ENCODE measurements around the gene FOSL1. TPM values are rescaled to one million over a fixed set of nuclear protein-coding genes. Genes with fewer than 3 reads are reported as not detected.

FOSL1 gene
- total RNA-seq, 1 experiment from 2014 or later: 20.5 TPM

DNA sequence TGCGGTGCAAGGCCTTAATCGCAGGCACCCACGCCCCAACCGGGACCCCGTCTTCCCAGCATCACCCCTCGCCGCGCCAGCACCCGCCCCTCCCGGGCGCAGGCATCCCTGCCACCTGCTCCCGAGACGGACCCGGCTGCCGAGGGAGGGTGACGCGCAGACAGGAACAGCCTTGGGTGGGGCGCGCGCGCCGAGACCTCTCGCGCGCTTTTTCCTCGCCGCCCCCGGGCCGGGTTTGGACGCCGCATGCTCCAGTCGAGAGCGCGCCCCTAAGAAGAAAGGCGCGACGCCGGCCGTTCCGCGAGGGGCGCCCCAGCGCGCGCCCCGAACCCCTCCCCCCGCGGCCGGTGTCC, 42.7 kb downstream of the FOSL1 start (continued):
- TF ChIP-seq, protein P1, sequence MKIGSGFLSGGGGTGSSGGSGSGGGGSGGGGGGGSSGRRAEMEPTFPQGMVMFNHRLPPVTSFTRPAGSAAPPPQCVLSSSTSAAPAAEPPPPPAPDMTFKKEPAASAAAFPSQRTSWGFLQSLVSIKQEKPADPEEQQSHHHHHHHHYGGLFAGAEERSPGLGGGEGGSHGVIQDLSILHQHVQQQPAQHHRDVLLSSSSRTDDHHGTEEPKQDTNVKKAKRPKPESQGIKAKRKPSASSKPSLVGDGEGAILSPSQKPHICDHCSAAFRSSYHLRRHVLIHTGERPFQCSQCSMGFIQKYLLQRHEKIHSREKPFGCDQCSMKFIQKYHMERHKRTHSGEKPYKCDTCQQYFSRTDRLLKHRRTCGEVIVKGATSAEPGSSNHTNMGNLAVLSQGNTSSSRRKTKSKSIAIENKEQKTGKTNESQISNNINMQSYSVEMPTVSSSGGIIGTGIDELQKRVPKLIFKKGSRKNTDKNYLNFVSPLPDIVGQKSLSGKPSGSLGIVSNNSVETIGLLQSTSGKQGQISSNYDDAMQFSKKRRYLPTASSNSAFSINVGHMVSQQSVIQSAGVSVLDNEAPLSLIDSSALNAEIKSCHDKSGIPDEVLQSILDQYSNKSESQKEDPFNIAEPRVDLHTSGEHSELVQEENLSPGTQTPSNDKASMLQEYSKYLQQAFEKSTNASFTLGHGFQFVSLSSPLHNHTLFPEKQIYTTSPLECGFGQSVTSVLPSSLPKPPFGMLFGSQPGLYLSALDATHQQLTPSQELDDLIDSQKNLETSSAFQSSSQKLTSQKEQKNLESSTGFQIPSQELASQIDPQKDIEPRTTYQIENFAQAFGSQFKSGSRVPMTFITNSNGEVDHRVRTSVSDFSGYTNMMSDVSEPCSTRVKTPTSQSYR (CRISPR knock-in tag; IDR thresholded peaks at IDR 0.05): 0 out of 2 replicates have a peak, but pooled peaks have one; percentile 38
- TF ChIP-seq, protein P2, sequence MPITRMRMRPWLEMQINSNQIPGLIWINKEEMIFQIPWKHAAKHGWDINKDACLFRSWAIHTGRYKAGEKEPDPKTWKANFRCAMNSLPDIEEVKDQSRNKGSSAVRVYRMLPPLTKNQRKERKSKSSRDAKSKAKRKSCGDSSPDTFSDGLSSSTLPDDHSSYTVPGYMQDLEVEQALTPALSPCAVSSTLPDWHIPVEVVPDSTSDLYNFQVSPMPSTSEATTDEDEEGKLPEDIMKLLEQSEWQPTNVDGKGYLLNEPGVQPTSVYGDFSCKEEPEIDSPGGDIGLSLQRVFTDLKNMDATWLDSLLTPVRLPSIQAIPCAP (CRISPR knock-in tag; IDR thresholded peaks at IDR 0.05): 0 out of 2 replicates have a peak, but pooled peaks have one; percentile 1
- TF ChIP-seq NR3C1 (CRISPR knock-in tag; conservative IDR thresholded peaks at IDR 0.05; ENCODE audit: low read depth): 0 out of 2 replicates have a peak, but pooled peaks have one; percentile 69
- TF ChIP-seq TEAD4 (CRISPR knock-in tag; IDR thresholded peaks at IDR 0.05): 0 out of 2 replicates have a peak, but pooled peaks have one; percentile 32
- 0 out of 2 replicates have a peak, but pooled peaks have one; percentile 19 for TF ChIP-seq EMX1 (CRISPR knock-in tag; IDR thresholded peaks at IDR 0.05)
- TF ChIP-seq CBFB (CRISPR knock-in tag; IDR thresholded peaks at IDR 0.05; ENCODE audit: low read depth): 0 out of 2 replicates have a peak, but pooled peaks have one; percentile 17

DNA sequence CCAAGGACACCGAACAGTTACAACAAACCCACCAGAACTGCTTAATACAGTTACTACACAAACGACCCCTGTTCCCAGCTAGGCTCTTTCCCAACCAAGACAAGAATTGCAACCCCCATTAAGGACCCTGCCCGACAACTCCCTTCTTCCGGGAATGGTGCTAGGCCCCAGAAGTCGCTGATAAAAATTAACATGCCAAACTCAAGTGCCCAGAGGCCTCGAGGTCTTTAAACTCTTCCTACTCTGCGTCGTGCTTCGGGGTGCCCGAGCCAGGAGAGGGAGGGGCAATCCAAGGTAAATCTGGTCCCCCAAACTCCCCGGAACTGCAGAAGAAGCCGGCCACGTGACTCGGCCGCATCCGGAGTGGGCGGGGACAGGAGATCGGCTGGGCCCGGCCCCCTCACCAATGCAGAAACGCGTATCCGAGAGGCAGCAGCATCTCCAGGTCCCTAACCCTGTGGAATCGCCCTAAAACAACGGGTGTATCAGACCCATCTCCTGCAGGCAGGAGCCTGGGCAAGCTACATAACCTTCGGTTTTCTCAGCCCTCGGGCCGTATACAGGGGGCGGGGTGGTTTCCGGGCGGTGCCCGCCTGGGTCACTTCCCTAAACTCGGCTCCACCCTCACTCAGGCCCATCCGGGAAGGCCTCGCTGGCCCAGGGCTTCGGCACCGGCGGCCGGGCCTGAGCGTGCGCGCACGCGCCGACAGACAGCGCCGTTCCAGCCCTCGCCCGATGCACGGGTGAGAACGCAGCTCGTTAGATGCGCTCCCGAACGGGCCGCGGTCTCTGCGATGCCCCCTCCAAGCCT, 43.3 kb downstream of the FOSL1 start:
- ATAC-seq (no peak), DNase-seq (ENCODE audit: low spot score) (peak; percentile 76)
- CTCF ChIA-PET: interaction anchor here (3.6 to 16.6 kb wide), 2 partner anchors 32 to 76 kb away, joined by 40 to 539 read pairs; partner anchors contain the start of genes AP5B1, CCDC85B and FIBP
- Mint-ChIP-seq H3K27ac (peak overlapping the region; percentile 88), H3K4me1 (peaks cover 21% of the 10 kb centered on the region), H3K27me3 (ENCODE audit: low read depth) (no peaks in the 10 kb centered on the region), H3K9me3 (no peaks in the 10 kb centered on the region), H3K36me3 (peaks cover 44% of the 10 kb centered on the region), H3K4me3 (peak overlapping the region; percentile 91)
- POLR2A ChIA-PET: interaction anchor here (0.9 kb wide), 1 partner anchor 15 kb away, joined by 3 read pairs; no protein-coding TSS in a partner anchor
- TF ChIP-seq MYBL2 (CRISPR knock-in tag; IDR thresholded peaks at IDR 0.05): no peak
- TF ChIP-seq, protein P3, sequence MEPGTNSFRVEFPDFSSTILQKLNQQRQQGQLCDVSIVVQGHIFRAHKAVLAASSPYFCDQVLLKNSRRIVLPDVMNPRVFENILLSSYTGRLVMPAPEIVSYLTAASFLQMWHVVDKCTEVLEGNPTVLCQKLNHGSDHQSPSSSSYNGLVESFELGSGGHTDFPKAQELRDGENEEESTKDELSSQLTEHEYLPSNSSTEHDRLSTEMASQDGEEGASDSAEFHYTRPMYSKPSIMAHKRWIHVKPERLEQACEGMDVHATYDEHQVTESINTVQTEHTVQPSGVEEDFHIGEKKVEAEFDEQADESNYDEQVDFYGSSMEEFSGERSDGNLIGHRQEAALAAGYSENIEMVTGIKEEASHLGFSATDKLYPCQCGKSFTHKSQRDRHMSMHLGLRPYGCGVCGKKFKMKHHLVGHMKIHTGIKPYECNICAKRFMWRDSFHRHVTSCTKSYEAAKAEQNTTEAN (CRISPR knock-in tag; IDR thresholded peaks at IDR 0.05): no peak
- TF ChIP-seq, protein P4, sequence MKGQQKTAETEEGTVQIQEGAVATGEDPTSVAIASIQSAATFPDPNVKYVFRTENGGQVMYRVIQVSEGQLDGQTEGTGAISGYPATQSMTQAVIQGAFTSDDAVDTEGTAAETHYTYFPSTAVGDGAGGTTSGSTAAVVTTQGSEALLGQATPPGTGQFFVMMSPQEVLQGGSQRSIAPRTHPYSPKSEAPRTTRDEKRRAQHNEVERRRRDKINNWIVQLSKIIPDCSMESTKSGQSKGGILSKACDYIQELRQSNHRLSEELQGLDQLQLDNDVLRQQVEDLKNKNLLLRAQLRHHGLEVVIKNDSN (CRISPR knock-in tag; IDR thresholded peaks at IDR 0.05): peak; percentile 96
- TF ChIP-seq, protein P5, sequence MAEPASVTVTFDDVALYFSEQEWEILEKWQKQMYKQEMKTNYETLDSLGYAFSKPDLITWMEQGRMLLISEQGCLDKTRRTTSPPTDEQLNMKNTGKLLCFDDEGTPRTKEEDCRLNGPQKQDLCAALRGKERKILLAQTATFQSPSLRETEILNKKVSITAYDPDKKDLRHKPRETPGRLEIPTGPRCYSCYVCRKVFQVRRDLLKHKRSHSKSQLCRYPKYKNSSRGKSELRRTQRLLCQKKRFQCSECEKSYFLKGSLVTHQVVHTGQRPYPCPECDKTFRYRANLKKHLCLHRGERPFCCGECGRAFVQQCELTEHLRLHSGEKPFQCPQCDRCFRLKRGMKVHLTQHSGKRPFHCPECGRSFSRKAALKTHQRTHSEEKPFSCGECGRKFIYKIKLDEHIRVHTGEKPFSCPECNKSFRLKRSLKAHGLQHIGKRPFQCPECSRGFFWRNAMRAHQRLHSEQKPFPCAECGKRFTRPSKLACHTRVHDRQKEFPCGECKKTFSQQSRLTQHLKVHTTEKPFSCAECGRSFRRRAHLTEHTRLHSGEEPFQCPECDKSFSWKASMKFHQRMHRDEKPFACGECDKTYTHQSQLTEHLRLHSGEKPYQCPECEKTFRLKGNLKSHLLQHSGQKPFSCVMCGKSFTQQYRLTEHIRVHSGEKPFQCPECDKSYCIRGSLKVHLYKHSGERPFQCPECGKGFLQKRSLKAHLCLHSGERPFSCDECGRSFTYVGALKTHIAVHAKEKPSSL (CRISPR knock-in tag; conservative IDR thresholded peaks at IDR 0.05): no peak
- 0 out of 2 replicates have a peak, but pooled peaks have one; percentile 46 for TF ChIP-seq ATF1 (CRISPR knock-in tag; IDR thresholded peaks at IDR 0.05)
- TF ChIP-seq, protein P6, sequence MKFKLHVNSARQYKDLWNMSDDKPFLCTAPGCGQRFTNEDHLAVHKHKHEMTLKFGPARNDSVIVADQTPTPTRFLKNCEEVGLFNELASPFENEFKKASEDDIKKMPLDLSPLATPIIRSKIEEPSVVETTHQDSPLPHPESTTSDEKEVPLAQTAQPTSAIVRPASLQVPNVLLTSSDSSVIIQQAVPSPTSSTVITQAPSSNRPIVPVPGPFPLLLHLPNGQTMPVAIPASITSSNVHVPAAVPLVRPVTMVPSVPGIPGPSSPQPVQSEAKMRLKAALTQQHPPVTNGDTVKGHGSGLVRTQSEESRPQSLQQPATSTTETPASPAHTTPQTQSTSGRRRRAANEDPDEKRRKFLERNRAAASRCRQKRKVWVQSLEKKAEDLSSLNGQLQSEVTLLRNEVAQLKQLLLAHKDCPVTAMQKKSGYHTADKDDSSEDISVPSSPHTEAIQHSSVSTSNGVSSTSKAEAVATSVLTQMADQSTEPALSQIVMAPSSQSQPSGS (CRISPR knock-in tag; IDR thresholded peaks at IDR 0.05; ENCODE audit: borderline replicate concordance, low read depth): no peak
- no peak for TF ChIP-seq FOXJ3 (CRISPR knock-in tag; IDR thresholded peaks at IDR 0.05; ENCODE audit: borderline replicate concordance)
- TF ChIP-seq ZNF317 (CRISPR knock-in tag; IDR thresholded peaks at IDR 0.05; ENCODE audit: borderline replicate concordance, low read depth): no peak
- TF ChIP-seq, protein P7, sequence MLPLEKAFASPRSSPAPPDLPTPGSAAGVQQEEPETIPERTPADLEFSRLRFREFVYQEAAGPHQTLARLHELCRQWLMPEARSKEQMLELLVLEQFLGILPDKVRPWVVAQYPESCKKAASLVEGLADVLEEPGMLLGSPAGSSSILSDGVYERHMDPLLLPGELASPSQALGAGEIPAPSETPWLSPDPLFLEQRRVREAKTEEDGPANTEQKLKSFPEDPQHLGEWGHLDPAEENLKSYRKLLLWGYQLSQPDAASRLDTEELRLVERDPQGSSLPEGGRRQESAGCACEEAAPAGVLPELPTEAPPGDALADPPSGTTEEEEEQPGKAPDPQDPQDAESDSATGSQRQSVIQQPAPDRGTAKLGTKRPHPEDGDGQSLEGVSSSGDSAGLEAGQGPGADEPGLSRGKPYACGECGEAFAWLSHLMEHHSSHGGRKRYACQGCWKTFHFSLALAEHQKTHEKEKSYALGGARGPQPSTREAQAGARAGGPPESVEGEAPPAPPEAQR (CRISPR knock-in tag; IDR thresholded peaks at IDR 0.05): no peak
- TF ChIP-seq, protein P8, sequence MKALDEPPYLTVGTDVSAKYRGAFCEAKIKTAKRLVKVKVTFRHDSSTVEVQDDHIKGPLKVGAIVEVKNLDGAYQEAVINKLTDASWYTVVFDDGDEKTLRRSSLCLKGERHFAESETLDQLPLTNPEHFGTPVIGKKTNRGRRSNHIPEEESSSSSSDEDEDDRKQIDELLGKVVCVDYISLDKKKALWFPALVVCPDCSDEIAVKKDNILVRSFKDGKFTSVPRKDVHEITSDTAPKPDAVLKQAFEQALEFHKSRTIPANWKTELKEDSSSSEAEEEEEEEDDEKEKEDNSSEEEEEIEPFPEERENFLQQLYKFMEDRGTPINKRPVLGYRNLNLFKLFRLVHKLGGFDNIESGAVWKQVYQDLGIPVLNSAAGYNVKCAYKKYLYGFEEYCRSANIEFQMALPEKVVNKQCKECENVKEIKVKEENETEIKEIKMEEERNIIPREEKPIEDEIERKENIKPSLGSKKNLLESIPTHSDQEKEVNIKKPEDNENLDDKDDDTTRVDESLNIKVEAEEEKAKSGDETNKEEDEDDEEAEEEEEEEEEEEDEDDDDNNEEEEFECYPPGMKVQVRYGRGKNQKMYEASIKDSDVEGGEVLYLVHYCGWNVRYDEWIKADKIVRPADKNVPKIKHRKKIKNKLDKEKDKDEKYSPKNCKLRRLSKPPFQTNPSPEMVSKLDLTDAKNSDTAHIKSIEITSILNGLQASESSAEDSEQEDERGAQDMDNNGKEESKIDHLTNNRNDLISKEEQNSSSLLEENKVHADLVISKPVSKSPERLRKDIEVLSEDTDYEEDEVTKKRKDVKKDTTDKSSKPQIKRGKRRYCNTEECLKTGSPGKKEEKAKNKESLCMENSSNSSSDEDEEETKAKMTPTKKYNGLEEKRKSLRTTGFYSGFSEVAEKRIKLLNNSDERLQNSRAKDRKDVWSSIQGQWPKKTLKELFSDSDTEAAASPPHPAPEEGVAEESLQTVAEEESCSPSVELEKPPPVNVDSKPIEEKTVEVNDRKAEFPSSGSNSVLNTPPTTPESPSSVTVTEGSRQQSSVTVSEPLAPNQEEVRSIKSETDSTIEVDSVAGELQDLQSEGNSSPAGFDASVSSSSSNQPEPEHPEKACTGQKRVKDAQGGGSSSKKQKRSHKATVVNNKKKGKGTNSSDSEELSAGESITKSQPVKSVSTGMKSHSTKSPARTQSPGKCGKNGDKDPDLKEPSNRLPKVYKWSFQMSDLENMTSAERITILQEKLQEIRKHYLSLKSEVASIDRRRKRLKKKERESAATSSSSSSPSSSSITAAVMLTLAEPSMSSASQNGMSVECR (CRISPR knock-in tag; IDR thresholded peaks at IDR 0.05; ENCODE audit: borderline replicate concordance): peak; percentile 68; the same call in 1 of the 2 replicates
- no peak for TF ChIP-seq ZNF121 (CRISPR knock-in tag; IDR thresholded peaks at IDR 0.05)
